GM18502 (cell line): ENCODE data around the gene MITF.

Experiments used
- ATAC-seq: cut with Tn5 transposase; IDR thresholded peaks from one replicate; pipeline ENCODE4 v1.9.1; 2021; ENCODE audit warnings: mild to moderate bottlenecking; ENCODE audit not compliant: unreplicated experiment, poor library complexity

MITF gene

DNA sequence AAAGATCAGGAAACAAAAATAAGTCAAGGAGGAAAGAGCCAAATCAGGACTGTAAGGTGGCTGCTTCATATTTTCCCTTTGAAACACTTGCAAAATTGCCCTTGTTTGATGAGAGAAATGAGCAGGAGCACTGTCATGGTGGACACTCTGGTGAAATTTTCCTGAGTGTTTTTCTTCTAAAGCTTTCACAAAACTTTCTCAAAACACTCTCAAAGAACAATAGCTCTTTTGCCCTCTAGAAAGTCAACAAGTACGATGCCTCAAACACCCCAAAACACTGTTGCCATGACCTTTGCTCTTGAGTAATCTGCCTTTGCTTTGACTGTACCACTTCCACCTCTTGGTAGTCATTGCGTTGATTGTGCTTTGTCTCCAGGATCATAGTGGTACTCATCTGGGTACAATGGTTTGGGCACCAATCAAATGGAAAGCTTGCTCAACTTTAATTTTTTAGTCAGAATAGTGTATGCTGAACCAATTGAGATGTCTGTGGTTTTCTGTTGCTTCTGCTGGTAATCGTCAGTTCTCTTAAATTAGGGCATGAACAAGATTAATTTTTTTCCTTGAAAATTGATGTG, 13.2 kb upstream of the MITF start:
- ATAC-seq: no peak

DNA sequence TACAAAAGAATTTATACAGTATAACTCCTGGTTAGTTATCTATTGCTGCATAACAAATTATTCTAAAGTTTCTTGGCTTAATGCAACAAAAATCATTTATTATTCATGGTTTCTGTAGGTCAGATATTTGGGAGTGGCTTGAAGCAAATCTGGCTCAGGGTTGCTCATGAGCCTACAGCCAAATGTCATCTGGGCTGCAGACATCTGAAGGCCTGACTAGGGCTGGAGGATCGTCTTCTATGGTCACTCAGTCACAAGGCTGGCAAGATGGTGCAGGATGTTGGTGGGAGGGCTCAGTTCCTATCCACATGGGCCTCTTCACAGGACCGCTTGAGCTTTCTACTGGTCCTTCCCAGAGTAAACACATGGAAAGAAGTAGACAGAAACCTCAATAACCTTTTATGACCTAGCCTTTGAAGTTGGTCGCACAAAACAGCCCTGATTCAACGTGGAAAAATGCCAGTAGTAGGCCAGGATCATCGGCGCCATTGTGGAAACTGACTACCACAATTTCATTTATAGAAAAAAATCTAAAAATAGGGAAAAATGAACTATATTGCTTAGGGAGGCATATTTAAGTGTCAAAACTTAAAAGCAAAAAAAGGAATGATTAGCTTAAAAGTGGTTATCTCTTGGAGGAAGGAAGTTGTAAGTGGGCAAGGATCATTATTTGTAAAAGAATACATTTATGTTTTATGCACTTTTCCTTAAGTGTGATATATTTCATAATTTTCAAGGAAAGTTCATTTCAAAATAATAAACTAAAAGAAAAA, 9.9 kb upstream of the MITF start:
- no peak for ATAC-seq

DNA sequence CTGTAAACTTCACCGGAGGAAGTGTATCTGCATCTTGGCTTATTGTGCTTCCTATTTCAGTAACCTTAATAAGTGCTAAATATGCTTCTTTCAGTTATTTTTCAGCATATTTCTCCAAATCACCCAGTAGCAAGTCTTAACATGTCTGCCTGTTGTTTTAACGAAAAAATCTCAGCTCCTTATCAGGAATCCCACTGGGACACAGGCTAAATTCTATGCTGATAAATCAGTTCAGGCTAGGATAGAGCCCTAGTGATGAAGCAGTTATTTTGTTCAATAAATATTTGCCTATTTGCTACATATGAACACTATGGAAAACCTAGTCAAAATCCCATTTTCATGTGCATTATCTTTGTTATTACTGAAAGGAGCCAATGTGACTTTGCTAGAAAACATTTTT, 8.2 kb upstream of the MITF start:
- no peak for ATAC-seq

DNA sequence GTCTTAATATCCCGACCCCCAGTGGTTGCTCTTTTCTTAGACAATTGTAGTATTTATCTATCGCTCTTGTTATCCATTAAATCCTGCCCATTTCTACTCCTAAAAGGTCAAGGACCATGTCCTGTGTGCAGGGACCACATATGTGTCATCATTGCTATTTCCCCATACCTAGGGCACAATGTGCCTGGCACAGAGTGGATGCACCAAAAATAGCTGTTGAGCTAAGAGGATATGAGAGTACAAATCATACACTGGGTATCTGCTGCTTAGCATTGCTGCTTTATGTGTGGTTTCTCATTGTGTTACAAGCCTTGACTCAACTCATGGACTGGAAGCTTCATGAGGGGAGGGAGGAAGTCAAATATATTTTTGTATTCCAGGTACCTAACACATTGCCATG, 3.4 kb upstream of the MITF start:
- ATAC-seq: no peak

DNA sequence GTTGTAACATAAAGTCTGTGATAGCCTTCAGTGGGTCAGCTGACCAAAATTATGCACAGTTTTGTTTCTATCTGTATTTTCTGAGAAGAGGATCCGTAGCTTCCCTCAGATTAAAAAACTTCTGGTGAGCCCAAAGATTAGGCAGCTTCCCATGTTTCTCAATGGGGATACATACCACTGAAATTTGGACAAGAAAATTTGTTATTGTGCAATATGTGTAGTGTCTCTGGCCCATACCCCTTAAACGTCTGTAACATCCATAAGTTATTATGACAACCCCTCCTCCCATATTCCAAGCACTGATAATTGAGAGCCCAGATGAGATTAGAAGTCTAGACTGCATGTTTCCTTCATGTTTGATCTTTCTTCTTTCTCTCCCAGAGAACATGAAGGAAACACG, 1.9 kb upstream of the MITF start:
- ATAC-seq: no peak

DNA sequence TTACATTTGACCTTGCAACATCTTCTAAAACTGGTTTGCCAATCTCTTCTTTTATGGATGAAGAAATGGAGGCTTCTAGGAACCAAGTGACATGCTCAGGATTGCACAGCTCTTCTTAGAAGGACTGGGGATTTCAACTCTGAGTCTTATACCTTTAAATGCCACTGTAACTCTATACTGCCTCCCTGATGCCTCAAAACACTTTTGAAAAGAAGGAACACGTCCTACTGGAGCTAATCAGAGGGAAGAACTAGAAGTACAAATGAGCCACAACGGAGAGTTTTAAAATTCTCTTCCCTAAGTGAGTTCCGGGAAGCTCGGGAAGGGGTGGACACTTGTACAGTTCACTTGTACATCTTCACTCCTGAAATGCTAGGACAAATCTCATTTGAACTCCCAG, 949 bp upstream of the MITF start:
- no peak for ATAC-seq

DNA sequence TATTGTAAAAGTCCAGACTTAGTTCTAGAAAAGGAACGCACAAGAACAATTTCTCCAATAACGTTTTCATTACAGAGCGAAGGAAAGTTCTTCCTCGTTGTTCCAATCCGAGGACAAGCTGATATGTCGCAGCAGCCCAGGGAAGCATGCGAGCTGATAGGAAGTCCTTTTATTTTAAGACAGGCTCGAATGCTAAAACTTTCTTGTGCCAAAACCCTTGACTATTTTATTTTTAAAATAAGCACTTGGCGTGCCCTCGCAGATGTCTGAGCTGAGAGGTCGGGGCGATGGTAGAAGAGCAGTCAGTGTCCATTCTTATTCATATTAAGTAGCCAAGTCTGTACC, 433 bp upstream of the MITF start:
- no peak for ATAC-seq

DNA sequence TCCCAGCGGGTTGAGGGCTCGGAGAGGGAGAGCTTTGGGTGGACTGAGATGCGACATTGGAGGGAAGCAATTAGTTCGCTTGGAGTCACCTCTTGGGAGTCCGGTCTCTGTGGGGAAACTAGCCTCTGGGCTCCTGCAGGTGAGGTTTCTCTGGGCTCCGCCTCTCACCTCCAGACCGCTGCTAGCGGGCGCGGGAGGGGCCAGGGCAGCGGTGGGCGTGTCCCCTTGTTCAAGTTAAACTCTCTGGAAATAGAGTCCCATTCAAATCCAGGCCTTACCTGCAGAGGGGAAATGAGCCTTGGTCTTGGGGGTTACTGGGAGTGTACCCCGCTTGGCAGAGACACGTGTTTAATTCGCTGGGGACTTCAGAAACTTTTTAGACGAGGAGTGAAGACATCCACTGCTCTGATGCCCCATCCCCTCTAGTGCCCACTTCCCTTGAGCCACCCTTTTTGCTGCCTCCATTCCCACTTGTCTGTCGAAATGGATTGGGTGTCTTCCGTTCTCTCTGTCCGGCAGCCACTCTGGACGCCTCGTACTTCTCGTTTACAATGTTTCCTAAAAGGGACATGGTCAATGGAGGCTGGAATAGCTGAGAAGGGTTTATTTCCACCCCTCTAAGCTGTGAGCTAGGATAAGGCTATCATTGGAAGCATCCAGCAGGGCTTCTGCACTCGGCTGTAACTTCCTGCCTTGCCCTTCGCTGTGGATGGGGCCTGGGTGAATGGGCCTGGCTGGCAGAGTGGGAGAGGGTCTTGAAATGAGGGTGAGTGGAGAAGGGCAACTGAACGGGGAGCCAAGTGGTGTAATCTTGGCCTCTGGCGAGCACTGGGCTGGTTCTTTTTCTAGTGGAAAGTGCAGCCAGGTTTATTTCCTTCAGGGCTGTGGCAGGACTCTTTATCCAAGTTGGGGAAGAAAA, 1.1 kb downstream of the MITF start:
- ATAC-seq: no peak

DNA sequence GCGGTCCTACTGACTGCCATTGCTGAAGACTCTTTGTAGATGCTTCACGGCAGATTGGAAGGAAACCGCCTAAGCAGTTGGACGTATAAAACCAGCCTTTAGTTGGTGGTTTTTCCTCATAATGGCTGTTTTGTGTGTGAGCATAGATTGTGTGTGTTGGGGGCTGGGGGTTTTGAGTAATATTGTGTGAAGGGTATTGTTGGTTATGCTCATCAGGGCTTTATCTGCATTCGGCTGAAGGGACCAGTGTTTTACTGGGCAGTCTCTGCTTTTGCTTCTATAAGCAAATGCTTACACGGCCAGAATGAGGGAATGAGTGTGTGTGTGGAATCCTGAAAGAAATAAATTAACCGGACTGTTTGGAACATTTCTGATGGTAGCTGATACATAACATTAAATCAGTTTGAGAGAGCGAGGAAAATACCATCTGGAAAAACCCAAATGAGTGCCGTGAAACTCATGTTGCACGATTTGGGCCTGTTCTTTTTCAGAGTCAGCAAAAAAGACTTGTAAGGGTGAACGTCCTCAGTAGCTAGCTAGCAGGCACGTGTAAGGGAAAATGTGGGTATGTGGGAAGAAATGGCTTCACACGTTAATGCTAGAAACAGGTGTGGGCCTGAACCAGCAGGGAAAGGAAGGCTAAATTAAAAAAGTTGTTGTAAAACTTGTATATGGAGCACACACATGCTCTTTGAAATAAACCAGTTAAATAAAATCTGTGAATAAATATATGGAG, 1.9 kb downstream of the MITF start:
- ATAC-seq: no peak

DNA sequence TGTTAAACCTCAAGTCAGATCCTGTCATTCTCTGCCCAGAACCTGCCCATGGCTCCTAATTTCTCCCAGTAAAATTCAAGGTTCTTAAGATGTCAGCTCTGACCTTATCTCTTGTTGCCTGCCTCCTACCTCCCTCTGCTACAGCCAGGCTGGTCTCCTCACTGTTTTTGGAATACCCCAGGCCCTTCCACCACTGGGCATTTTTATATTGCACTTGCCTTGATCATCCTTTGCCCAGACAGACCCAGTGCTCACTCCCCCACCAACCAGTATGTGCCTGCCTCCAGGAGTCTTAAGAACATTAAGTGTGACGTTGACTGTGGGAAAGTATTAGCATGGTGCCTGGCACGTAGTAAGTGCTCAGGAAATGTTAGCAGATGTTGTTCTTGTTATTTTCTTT, 3.1 kb downstream of the MITF start:
- no peak for ATAC-seq

DNA sequence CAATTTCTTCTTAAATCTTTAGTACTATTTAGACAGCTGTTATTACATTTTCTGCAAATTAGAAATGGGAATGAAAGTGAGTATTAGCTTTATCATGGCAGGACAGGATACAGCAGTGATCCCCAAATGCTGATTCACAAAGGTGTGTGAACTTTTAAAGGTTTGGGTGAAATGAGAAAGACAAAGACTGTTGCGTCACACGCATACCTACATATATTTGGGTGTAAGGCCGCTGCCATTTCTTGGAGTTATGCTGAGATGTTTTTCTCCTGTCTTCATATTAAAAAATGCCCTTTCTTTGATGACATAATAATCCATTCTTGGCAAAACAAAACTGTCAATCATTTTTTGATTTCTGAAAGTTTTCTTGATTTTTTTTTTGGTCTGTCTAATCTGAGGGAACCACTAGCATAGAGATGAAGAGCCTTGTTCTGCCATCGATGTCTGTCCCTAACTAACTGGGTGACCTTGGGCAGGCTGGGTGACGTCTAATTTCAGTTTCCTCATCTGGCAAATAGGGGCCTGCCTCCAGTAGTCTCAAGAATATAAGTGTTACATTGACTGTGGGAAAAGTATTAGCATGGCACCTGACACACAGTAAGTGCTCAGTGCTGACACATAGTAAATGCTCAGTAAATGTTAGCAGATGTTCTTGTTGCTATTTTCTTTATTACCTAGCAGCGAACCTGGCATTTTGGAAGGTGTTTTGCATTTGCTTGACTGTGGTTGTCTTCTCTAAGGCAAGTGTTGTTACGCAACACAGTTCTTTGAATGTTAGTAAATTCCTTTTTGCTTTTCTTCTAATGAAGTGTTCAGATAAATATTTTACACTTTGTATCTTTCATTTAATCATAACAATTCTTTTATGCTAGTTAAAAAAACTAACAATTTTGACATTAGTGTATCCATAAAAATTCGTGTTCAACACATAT, 5.0 kb downstream of the MITF start:
- ATAC-seq: no peak

DNA sequence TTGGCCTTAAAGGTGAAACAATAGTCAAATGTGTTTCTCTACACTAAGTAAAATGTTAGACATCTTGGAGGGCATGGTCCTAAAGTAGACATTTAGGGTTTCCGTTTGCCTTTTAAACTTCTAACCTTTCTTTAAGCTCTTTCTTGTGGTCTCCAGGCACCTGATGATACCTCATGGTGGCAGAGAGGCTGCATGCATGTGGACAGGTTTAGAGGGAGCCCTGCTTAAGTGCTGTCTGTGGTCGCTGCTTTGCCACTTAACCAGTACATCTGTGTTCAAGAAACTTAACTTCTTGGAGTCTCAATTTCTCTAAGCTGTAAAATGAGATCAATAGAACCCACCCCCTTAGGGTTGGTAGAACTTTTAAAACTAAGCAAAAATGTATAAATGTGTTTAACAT, 6.2 kb downstream of the MITF start:
- ATAC-seq: no peak

DNA sequence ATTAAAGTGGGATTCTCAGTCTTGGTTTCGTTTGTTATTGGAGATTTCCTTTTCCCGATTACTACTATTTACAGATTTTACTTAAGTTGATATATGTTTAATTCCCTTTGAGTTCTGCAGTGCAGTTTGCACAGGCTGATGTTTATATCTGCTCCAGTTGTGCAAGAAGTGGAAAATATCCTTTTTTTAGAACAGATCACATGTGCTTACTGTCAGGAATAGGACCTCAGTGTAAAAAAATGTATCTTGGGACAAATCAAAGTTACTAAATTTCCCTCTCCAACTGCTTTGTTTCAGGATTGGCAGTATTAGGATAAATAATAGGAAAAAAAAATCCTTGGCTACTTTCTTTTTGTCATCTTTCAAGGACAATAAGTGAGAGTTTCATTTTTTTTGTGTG, 6.9 kb downstream of the MITF start:
- ATAC-seq: no peak

DNA sequence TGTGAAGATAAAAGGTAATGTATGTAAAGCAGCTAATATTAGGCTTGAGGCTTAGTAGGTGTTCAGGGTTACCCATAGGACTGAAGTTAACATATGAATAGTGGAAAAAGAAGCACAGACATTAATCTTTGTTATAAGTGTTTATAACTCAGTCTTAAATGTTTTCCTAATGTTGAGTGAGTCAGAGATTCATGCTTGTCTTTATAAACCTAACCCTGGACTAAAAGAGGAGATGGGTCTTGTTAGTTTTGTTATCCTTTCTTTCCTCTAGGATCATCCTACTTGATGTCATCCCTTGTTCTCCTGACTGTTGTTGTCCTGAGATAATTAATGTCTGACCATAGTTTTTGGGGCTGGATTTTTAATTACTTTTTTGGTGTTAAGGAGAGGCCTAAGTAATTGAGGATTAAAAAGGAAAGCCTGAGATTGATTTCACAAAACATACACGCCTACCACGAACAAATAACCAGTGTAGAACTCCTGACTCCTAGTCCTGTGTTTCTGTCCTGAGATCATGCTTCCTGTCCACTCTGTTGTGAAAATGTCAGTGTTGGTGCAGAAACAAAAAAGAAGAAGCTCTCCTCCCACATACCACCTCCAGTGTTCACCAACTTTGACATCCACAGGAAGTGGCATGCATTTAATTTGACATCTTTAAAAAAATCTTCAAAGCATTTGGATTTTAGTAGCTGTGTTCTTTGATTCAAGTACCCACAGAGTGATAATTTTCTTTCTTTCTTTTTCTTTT, 8.4 kb downstream of the MITF start:
- no peak for ATAC-seq

DNA sequence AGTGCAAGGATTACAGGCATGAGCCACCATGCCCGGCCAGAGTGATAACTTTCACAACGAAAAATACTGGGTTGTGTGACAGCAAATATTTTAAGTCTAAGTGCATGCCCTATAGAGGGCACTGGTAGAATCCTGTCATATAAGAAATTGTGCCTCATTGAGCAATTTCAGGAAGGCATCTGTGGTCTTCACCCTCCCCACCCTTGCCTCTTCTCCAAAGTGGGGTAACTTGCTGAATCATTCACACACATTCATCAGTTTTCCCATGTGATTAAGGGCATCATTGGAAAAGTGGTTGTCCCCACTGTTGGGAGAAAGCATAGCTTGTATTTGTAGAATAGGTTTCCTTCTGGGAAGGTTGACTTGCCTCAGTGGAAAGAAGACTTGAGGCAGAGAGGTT, 9.2 kb downstream of the MITF start:
- no peak for ATAC-seq

DNA sequence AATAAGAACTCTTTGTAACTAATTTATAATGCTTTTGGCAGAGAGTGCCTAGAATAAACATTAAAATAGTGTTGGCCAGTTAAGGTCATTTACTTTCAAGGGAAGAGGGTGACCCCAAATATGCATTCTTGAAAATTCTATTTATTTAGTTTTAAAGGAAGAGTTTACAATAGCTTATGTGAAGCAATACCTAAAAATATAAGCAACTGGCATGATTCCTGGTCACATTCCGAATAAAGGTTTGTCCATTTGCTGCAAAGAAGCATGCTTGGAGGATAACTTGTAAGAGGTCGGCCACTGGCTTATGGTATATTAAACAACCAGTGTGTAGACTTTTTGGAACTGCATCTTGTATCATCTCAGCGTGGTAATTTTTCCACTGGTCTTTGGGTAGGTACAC, 10.2 kb downstream of the MITF start:
- no peak for ATAC-seq

DNA sequence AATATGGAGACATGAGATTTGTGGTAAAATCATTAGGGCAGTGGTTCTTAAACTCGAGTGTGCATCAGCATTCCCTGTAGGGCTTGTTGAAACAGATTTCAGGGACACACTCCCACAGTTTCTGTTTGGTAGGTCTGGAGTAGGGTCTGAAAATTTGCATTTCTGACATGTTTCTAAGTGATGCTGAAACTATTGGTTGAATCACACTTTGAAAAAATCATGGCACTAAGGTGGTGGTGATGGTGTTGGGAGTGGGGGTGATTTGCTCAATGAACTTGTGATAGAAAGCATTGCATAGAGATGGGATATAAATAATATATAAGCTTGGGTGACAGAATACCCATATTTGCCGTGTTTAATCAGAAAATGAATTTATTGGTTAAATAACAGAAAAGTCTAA, 11.3 kb downstream of the MITF start:
- no peak for ATAC-seq

DNA sequence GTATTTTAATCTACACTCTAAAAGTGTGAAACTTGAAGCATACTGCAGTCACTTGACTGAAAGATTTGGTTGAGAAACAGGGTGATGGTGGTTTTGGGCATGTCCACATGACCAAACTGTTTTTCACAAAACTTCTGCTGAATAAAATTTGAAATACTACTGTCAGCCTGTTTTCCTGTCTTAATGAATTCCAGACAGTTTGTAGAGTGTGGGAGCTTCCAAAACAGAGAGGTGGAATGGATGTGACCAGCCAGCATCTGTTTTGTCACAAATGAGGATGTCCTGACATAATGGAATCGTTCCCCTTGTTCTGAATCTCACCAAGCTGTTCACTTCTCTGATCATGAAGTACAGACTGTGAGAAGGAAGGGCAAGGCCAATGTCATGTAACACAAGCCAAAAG, 11.8 kb downstream of the MITF start:
- no peak for ATAC-seq

DNA sequence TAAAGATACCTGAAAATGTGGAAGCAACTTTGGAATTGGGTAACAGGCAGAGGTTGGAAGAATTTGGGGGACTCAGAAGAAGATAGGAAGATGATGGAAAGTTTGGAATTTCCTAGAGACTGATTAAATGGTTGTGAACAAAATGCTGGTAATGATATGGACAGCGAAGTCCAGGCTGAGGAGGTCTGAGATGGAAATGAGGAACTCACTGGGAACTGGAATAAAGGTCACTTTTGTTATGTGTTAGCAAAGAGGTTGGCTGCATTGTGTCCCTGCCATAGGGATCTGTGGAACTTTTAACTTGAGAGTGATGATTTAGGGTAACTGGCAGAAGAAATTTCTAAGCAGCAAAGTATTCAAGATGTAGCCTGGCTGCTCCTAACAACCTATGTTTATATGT, 13.0 kb downstream of the MITF start:
- ATAC-seq: no peak
